Thyroid gland (tissue), 4 donors: Measurements from ENCODE around the gene C20orf144. TPM values are rescaled to one million over a fixed set of nuclear protein-coding genes. Genes with fewer than 3 reads are reported as not detected.
"Not testable (repeated sequence)": the region's sequence is repeated elsewhere in the genome, so short reads cannot be mapped to it uniquely, and the experiment has no call there.

Experiments used
- DNase-seq, 2 donors: peaks; one replicate each; pipeline ENCODE4 v3.0.0-alpha.2; 2019
- H3K27ac ChIP-seq, 3 donors: fragments of 200-600 bp; sonication (generic); 1 replicate in 2 of 3; 2 replicates in 1 of 3; pipeline ENCODE4 v1.5.1; 2016 to 2019; ENCODE audit warnings: mild to moderate bottlenecking in 1 of 3, moderate library complexity in 1 of 3
- H3K27me3 ChIP-seq: fragments of 200-600 bp; sonication (generic); one replicate; pipeline ENCODE4 v1.5.1; 2019
- H3K36me3 ChIP-seq, 2 donors: fragments of 200-600 bp; sonication (generic); one replicate each; pipeline ENCODE4 v1.5.1; 2016 to 2019
- H3K4me1 ChIP-seq, 2 donors: fragments of 200-600 bp; sonication (generic); one replicate each; pipeline ENCODE4 v1.5.1; 2017 to 2019
- H3K4me3 ChIP-seq, 3 donors: fragments of 200-600 bp; sonication (generic); replicated peaks in 1 of 3; 1 replicate in 2 of 3; 2 replicates in 1 of 3; pipeline ENCODE4 v1.5.1; 2016; ENCODE audit warnings: mild to moderate bottlenecking in 1 of 3
- H3K9me3 ChIP-seq: fragments of 200-600 bp; sonication (generic); one replicate; pipeline ENCODE4 v1.5.1; 2017
- POLR2A ChIP-seq, 2 donors: fragments of 450-650 bp; IDR thresholded peaks; one replicate each; pipeline ENCODE4 v1.6.1; 2017; ENCODE audit warnings: antibody characterized with exemption in 2 of 2, mild to moderate bottlenecking in 2 of 2, moderate library complexity in 1 of 2
- WGBS, 2 donors: methylation state at CpG; one replicate each; pipeline ENCODE4 v1.1.5; 2017; 5-methylcytosine and 5-hydroxymethylcytosine counted together
- intact Hi-C: fragments of 100-400 bp; cut with DNase I; formaldehyde crosslinking; loops from one replicate; pipeline ENCODE4 v1.15.1; 2023
- total RNA-seq, 4 donors: library from RNA; depleted of rRNA; stranded (reverse); fragments of >200 nt; gene quantifications; one replicate each; pipeline ENCODE4 v1.2.3, GENCODE V29; 2016
- TF ChIP-seq, protein P1 (sequence below), 6 experiments: fragments of 200-600 bp in 3 of 6; fragments of 450-650 bp in 3 of 6; sonication (generic) in 3 of 6; IDR thresholded peaks; one replicate each; pipeline ENCODE4 v1.5.1; 2016 to 2019; ENCODE audit warnings: antibody characterized with exemption in 6 of 6, mild to moderate bottlenecking in 2 of 6, inconsistent platforms in 1 of 6, moderate library complexity in 1 of 6

Gene C20orf144
- total RNA-seq, 4 donors from 2014 or later = 0.13 TPM; not detected in 3

DNA sequence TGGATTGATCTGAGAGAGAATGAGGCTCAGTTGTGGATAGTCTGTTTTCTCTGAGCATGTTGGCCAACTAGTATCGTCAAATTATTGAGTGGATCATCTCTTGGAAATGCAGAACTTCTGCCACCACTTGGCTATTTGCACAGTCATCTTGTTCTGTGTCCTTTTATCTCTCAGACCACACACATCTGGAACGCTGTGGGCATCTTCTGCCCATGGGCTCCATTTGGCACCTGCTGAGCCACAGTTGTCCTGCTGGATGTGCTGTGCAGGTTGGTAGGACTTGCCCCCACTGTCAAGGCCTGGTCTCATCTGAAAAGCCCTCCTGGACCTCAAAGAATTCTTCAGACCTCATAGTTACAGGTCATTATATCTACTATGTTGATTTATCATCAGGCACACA is 16.7 kb upstream of the C20orf144 start:
- peaks cover 11 to 28% of the 10 kb centered on the region in 2 donors for H3K4me1 ChIP-seq
- no peak for DNase-seq
- TF ChIP-seq, protein P1, sequence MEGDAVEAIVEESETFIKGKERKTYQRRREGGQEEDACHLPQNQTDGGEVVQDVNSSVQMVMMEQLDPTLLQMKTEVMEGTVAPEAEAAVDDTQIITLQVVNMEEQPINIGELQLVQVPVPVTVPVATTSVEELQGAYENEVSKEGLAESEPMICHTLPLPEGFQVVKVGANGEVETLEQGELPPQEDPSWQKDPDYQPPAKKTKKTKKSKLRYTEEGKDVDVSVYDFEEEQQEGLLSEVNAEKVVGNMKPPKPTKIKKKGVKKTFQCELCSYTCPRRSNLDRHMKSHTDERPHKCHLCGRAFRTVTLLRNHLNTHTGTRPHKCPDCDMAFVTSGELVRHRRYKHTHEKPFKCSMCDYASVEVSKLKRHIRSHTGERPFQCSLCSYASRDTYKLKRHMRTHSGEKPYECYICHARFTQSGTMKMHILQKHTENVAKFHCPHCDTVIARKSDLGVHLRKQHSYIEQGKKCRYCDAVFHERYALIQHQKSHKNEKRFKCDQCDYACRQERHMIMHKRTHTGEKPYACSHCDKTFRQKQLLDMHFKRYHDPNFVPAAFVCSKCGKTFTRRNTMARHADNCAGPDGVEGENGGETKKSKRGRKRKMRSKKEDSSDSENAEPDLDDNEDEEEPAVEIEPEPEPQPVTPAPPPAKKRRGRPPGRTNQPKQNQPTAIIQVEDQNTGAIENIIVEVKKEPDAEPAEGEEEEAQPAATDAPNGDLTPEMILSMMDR (IDR thresholded peaks at IDR 0.05) = no peak
- no peak for TF ChIP-seq POLR2A (IDR thresholded peaks at IDR 0.05)
- no peak overlapping the region for H3K27ac ChIP-seq
- no peak overlapping the region for H3K4me3 ChIP-seq
- no peaks in the 10 kb centered on the region for H3K27me3 ChIP-seq
- no peaks in the 10 kb centered on the region for H3K9me3 ChIP-seq
- intact Hi-C loops = no loop called here
- WGBS, 2 donors = 94 to 95% methylated on average over 2 of the region's 2 CpGs
- peaks cover 25 to 26% of the 10 kb centered on the region in 2 donors for H3K36me3 ChIP-seq

DNA sequence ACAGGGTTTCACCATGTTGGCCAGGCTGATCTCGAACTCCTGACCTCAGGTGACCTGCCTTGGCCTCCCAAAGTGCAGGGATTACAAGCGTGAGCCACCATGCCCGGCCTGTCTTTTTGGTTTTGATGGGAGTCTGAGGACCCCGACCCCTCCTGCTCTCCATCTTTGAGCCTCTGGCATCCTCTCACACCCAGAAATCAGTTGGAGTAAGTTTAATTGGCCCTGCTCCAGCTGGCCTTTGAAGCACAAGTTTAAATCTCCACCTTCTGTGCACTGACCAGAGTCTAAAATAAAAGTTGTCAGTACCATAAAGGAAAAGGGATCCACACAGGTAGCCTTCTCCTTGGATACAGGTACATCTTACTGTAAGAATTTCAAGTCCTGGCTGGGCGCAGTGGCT is 15.9 kb upstream of the C20orf144 start:
- 94 to 98% methylated on average over 4 to 5 of the region's 5 CpGs for WGBS, 2 donors
- Histone ChIP-seq H3K9me3 (no peaks in the 10 kb centered on the region), H3K27ac (no peak overlapping the region), H3K4me1 (peaks cover 11 to 28% of the 10 kb centered on the region in 2 donors), H3K27me3 (no peaks in the 10 kb centered on the region), H3K36me3 (peaks cover 21 to 23% of the 10 kb centered on the region in 2 donors), H3K4me3 (no peak overlapping the region)
- intact Hi-C loops = no loop called here
- DNase-seq = no peak
- no peak for TF ChIP-seq POLR2A (IDR thresholded peaks at IDR 0.05)
- TF ChIP-seq, protein P1 (IDR thresholded peaks at IDR 0.05) = no peak

GRCh38 chr20:33646959-33647602 is 15.0 kb upstream of the C20orf144 start:
- peak overlapping the region in 1 of 3 donors; percentile 5 for H3K27ac ChIP-seq
- WGBS, 2 donors = 82 to 85% methylated on average over 13 to 14 of the region's 14 CpGs
- peaks cover 11 to 28% of the 10 kb centered on the region in 2 donors for H3K4me1 ChIP-seq
- intact Hi-C loops, H3K4me3 ChIP-seq, DNase-seq, H3K27me3 ChIP-seq, H3K9me3 ChIP-seq: not testable (repeated sequence)
- H3K36me3 ChIP-seq = peaks cover 17 to 20% of the 10 kb centered on the region in 2 donors

DNA sequence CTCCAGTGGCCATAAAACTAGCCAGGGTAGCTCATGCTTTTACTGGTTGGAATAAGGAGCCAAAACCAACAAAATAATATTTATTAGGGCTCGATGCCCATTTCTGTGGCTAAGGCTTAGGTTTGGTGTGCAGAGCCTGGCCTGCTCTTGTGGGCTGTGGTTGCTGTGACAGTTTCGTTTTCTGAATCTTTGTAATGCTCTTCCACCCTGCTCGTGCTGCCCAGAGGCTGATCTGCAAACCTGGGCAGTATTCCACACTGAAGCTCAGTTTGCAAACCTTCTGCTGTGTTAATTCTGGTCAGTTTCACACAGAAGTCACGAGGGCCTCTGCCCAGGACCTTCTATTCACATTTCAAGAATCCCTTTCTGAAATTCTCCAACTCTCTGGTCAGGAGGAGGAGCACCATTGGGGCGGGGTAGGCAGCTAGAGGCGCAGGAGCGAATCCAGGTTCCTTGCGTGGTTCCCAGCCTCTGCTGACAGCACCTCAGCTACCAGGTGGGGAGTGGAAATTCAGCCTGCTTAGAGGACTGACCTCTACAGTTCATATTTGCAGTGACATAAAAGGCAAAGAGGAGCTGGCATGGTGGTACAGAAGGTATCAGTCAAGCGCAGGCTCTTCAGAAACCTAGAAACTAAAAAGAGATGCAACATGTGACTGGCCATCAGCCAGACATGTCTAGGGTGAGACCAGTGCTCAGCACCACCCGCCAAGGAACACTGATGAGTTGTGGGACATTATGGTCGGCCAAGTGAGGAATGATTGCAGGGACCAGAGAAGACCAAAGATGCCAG is 14.3 kb upstream of the C20orf144 start:
- H3K4me3 ChIP-seq = no peak overlapping the region
- H3K27me3 ChIP-seq = no peaks in the 10 kb centered on the region
- DNase-seq = no peak
- H3K9me3 ChIP-seq = no peaks in the 10 kb centered on the region
- peaks cover 11 to 28% of the 10 kb centered on the region in 2 donors for H3K4me1 ChIP-seq
- TF ChIP-seq, protein P1 (IDR thresholded peaks at IDR 0.05) = no peak
- peak overlapping the region in 1 of 3 donors; percentile 5 for H3K27ac ChIP-seq
- intact Hi-C loops = no loop called here
- WGBS, 2 donors = 81 to 88% methylated on average over 11 of the region's 11 CpGs
- peaks cover 17% of the 10 kb centered on the region in 2 donors for H3K36me3 ChIP-seq

DNA sequence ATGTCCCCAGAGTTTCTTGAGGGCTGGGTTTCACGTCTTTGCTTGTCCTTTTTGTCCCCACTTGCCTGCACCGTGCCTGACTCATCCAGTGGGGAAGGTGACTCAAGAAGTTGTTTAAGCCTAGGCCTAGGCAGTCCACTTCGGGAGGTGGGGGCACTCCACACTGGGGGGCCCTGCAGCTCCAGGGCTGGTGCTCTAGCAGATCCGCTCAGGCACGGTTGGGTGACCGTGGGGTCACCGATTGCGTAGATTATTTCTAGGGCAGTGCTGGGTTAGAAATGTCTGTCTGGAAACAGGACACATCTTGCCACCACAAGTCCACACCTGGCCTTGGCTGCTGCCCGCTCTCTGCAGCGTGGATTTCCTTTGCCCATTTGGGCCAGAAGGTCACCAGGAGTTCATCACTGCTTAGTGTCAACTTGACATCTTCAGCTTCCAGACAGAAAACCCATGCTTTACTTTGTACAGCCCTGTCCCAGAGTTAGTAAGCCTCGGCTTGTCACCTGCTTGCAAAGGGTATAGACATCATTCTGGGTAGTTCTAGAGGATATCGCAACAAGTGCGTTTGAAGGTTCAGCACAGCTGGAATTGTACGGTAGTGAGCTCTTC is 13.6 kb upstream of the C20orf144 start:
- intact Hi-C loops = no loop called here

More for the DNA sequence above, 13.6 kb upstream of the C20orf144 start:
- H3K9me3 ChIP-seq = no peaks in the 10 kb centered on the region
- H3K36me3 ChIP-seq = peaks cover 17% of the 10 kb centered on the region in 2 donors
- no peak overlapping the region for H3K4me3 ChIP-seq
- no peaks in the 10 kb centered on the region for H3K27me3 ChIP-seq
- 70 to 76% methylated on average over 11 to 13 of the region's 14 CpGs for WGBS, 2 donors
- DNase-seq = no peak
- H3K4me1 ChIP-seq = peaks cover 12 to 33% of the 10 kb centered on the region in 2 donors
- peak overlapping the region in 2 of 3 donors; percentile 5 to 59 for H3K27ac ChIP-seq
- TF ChIP-seq POLR2A (IDR thresholded peaks at IDR 0.05) = no peak
- TF ChIP-seq, protein P1 (IDR thresholded peaks at IDR 0.05) = no peak
